HEK293T (cell line): ENCODE data around the gene OCA2.

ENCODE experiments used
- BHLHE40 ChIP-seq: fragments of 450-650 bp; IDR thresholded peaks from 2 replicates; pipeline ENCODE4 v1.6.1; 2016; ENCODE audit warnings: mild to moderate bottlenecking, moderate library complexity, borderline replicate concordance
- ELF4 ChIP-seq: fragments of 450-650 bp; IDR thresholded peaks from 2 replicates; pipeline ENCODE4 v1.6.1; 2017; ENCODE audit warnings: antibody characterized with exemption
- FOXM1 ChIP-seq: fragments of 450-650 bp; IDR thresholded peaks from 2 replicates; pipeline ENCODE4 v1.6.1; 2017; ENCODE audit warnings: mild to moderate bottlenecking, borderline replicate concordance
- HDGF ChIP-seq: fragments of 450-650 bp; IDR thresholded peaks from 2 replicates; pipeline ENCODE4 v1.6.1; 2017; ENCODE audit warnings: antibody characterized with exemption, borderline replicate concordance
- L3MBTL2 ChIP-seq: fragments of 450-650 bp; conservative IDR thresholded peaks from 2 replicates; pipeline ENCODE4 v1.6.1; 2016; ENCODE audit warnings: mild to moderate bottlenecking
- NFRKB ChIP-seq: fragments of 450-650 bp; IDR thresholded peaks from 2 replicates; pipeline ENCODE4 v1.6.1; 2016; ENCODE audit warnings: mild to moderate bottlenecking, moderate library complexity
- SP1 ChIP-seq: fragments of 450-650 bp; IDR thresholded peaks from 2 replicates; pipeline ENCODE4 v1.6.1; 2017
- SUZ12 ChIP-seq: fragments of 450-650 bp; IDR thresholded peaks from 2 replicates; pipeline ENCODE4 v1.6.1; 2016; ENCODE audit warnings: mild to moderate bottlenecking
- TARDBP ChIP-seq: fragments of 450-650 bp; IDR thresholded peaks from 2 replicates; pipeline ENCODE4 v1.6.1; 2016
- ZNF384 ChIP-seq: fragments of 450-650 bp; IDR thresholded peaks from 2 replicates; pipeline ENCODE4 v1.6.1; 2016
- TF ChIP-seq, protein P1 (sequence below): fragments of 450-650 bp; IDR thresholded peaks from 2 replicates; pipeline ENCODE4 v1.6.1; 2016

- no peak for TF ChIP-seq L3MBTL2
- TF ChIP-seq, protein P1, sequence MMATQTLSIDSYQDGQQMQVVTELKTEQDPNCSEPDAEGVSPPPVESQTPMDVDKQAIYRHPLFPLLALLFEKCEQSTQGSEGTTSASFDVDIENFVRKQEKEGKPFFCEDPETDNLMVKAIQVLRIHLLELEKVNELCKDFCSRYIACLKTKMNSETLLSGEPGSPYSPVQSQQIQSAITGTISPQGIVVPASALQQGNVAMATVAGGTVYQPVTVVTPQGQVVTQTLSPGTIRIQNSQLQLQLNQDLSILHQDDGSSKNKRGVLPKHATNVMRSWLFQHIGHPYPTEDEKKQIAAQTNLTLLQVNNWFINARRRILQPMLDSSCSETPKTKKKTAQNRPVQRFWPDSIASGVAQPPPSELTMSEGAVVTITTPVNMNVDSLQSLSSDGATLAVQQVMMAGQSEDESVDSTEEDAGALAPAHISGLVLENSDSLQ: no peak
- TF ChIP-seq SP1: no peak
- no peak for TF ChIP-seq BHLHE40
- TF ChIP-seq TARDBP: no peak
- no peak for TF ChIP-seq NFRKB
- no peak for TF ChIP-seq FOXM1
- TF ChIP-seq SUZ12: no peak
- no peak for TF ChIP-seq ELF4
- TF ChIP-seq ZNF384: no peak
- no peak for TF ChIP-seq HDGF
Observed at GRCh38 chr15:27868828-27869404, 230.2 kb downstream of the OCA2 start.
